Thyroid gland (tissue), 4 donors: ENCODE results near the gene GFRA3. TPM values are rescaled to one million over a fixed set of nuclear protein-coding genes. Genes with fewer than 3 reads are reported as not detected.

ENCODE experiments used
- DNase-seq, 2 donors: peaks; one replicate each; pipeline ENCODE4 v3.0.0-alpha.2; 2019
- H3K27ac ChIP-seq, 3 donors: fragments of 200-600 bp; sonication (generic); 1 replicate in 2 of 3; 2 replicates in 1 of 3; pipeline ENCODE4 v1.5.1; 2016 to 2019; ENCODE audit warnings: mild to moderate bottlenecking in 1 of 3, moderate library complexity in 1 of 3
- H3K27me3 ChIP-seq: fragments of 200-600 bp; sonication (generic); one replicate; pipeline ENCODE4 v1.5.1; 2019
- H3K36me3 ChIP-seq, 2 donors: fragments of 200-600 bp; sonication (generic); one replicate each; pipeline ENCODE4 v1.5.1; 2016 to 2019
- H3K4me1 ChIP-seq, 2 donors: fragments of 200-600 bp; sonication (generic); one replicate each; pipeline ENCODE4 v1.5.1; 2017 to 2019
- H3K4me3 ChIP-seq, 3 donors: fragments of 200-600 bp; sonication (generic); replicated peaks in 1 of 3; 1 replicate in 2 of 3; 2 replicates in 1 of 3; pipeline ENCODE4 v1.5.1; 2016; ENCODE audit warnings: mild to moderate bottlenecking in 1 of 3
- H3K9me3 ChIP-seq: fragments of 200-600 bp; sonication (generic); one replicate; pipeline ENCODE4 v1.5.1; 2017
- POLR2A ChIP-seq, 2 donors: fragments of 450-650 bp; IDR thresholded peaks; one replicate each; pipeline ENCODE4 v1.6.1; 2017; ENCODE audit warnings: antibody characterized with exemption in 2 of 2, mild to moderate bottlenecking in 2 of 2, moderate library complexity in 1 of 2
- WGBS, 2 donors: methylation state at CpG; one replicate each; pipeline ENCODE4 v1.1.5; 2017; 5-methylcytosine and 5-hydroxymethylcytosine counted together
- intact Hi-C: fragments of 100-400 bp; cut with DNase I; formaldehyde crosslinking; loops from one replicate; pipeline ENCODE4 v1.15.1; 2023
- total RNA-seq, 4 donors: library from RNA; depleted of rRNA; stranded (reverse); fragments of >200 nt; gene quantifications; one replicate each; pipeline ENCODE4 v1.2.3, GENCODE V29; 2016
- TF ChIP-seq, protein P1 (sequence below), 6 experiments: fragments of 200-600 bp in 3 of 6; fragments of 450-650 bp in 3 of 6; sonication (generic) in 3 of 6; IDR thresholded peaks; one replicate each; pipeline ENCODE4 v1.5.1; 2016 to 2019; ENCODE audit warnings: antibody characterized with exemption in 6 of 6, mild to moderate bottlenecking in 2 of 6, inconsistent platforms in 1 of 6, moderate library complexity in 1 of 6

GFRA3 gene
- total RNA-seq, 4 donors from 2014 or later, result not detected

DNA sequence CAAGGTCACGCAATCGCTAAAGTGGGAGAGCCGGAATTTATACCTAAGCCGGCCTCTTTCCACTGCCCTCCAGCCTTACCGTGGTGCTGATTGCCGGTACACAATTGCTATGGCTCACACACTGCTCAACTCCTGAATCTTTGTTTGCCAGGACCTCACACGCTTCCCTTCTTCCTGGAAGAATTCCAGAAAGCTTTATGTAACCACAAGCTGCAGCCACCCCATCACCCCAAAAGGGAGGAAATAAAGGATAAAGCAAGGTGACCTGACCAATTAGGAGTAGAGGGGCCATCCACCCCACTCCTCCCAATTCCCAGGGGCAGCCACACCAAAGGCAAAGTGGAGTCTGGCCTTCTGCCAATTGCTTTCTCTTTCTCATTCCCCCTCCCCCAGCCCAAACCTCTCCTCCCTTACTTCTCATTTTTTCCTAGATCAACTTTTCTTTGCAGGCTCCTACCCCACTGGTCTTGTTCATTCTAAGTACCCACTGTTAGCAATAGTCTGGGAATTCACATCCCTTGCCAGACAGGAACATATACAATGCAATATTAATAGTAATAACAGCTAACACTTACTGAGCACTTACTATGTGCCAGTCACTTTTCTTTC lies 43.3 kb downstream of the GFRA3 start:
- no peaks in the 10 kb centered on the region for H3K27me3 ChIP-seq
- H3K9me3 ChIP-seq, result no peaks in the 10 kb centered on the region
- 56 to 66% methylated on average over 7 of the region's 7 CpGs for WGBS, 2 donors
- H3K27ac ChIP-seq, result no peak overlapping the region
- intact Hi-C loops, result no loop called here
- no peak for DNase-seq
- H3K4me3 ChIP-seq, result no peak overlapping the region
- H3K36me3 ChIP-seq, result no peaks in the 10 kb centered on the region
- peaks cover 0 to 4% of the 10 kb centered on the region in 2 donors for H3K4me1 ChIP-seq
- TF ChIP-seq POLR2A (IDR thresholded peaks at IDR 0.05), result no peak
- TF ChIP-seq, protein P1, sequence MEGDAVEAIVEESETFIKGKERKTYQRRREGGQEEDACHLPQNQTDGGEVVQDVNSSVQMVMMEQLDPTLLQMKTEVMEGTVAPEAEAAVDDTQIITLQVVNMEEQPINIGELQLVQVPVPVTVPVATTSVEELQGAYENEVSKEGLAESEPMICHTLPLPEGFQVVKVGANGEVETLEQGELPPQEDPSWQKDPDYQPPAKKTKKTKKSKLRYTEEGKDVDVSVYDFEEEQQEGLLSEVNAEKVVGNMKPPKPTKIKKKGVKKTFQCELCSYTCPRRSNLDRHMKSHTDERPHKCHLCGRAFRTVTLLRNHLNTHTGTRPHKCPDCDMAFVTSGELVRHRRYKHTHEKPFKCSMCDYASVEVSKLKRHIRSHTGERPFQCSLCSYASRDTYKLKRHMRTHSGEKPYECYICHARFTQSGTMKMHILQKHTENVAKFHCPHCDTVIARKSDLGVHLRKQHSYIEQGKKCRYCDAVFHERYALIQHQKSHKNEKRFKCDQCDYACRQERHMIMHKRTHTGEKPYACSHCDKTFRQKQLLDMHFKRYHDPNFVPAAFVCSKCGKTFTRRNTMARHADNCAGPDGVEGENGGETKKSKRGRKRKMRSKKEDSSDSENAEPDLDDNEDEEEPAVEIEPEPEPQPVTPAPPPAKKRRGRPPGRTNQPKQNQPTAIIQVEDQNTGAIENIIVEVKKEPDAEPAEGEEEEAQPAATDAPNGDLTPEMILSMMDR (IDR thresholded peaks at IDR 0.05), result no peak

DNA sequence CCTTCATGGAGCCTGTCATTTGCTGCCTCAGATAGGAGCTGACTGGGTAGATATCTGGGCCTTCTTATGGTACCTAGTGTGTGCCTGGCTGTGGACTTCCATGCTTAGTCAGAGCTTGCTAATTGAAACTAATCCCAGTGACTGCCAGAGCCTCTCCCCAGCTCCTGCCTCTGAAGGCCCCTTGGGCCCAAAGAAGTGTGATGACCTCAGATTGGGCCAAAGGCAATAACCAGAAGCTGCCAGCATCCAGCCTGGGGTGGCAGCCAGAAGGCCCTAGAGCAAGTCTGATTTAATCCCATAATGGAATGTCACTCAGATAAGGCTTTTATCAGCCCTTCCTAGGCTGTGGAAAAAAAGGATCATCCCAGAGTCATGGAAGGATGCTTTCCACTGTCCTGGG lies 44.2 kb downstream of the GFRA3 start:
- no peak for DNase-seq
- Histone ChIP-seq H3K4me3 (no peak overlapping the region), H3K4me1 (peaks cover 0 to 4% of the 10 kb centered on the region in 2 donors), H3K27me3 (no peaks in the 10 kb centered on the region), H3K36me3 (no peaks in the 10 kb centered on the region), H3K9me3 (no peaks in the 10 kb centered on the region), H3K27ac (no peak overlapping the region)
- intact Hi-C loops, result no loop called here
- TF ChIP-seq, protein P1 (IDR thresholded peaks at IDR 0.05), result no peak
- TF ChIP-seq POLR2A (IDR thresholded peaks at IDR 0.05), result no peak

DNA sequence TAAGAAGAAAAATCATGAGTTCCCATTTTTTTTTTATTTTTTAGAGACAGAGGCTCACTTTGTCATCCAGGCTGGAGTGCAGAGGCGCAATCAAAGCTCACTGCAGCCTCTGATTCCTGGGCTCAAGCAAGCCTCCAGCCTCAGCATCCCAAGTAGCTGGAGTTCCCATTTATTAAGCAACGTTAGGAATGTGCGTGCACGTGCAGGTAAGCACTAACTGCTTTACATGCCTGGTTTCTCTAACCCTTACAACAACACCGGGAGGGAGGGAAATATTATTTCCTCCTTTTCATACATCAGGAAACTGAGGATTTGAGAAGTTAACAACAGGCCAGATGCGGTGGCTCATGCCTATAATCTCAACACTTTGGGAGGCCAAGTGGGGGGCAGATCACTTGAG lies 45.0 kb downstream of the GFRA3 start:
- Histone ChIP-seq H3K9me3 (no peaks in the 10 kb centered on the region), H3K4me1 (peaks cover 0 to 4% of the 10 kb centered on the region in 2 donors), H3K36me3 (no peaks in the 10 kb centered on the region), H3K27ac (no peak overlapping the region), H3K4me3 (no peak overlapping the region), H3K27me3 (no peaks in the 10 kb centered on the region)
- TF ChIP-seq, protein P1 (IDR thresholded peaks at IDR 0.05), result no peak
- no peak for TF ChIP-seq POLR2A (IDR thresholded peaks at IDR 0.05)
- DNase-seq, result no peak
- intact Hi-C loops, result no loop called here
- WGBS, 2 donors, result 60 to 71% methylated on average over 6 of the region's 6 CpGs

DNA sequence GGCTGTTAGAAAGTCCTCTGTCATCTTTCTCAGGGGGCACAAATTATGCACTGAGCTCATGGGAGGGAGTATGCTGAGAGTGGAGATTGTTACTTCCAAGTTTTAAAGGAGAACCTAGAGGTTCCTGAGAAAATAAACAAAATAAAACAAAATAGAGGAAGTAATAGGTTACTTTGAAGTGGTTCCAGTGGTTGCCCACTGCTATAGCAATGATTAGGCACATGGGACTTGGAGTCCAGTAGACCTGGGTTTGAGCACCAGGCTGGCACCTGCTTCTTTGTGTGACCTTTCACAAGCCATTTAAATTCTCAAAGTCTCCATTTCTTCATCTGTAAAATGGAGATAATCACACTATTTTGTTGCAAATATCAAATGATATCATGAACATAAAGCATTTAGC lies 47.5 kb downstream of the GFRA3 start:
- H3K4me1 ChIP-seq, result peaks cover 0 to 4% of the 10 kb centered on the region in 2 donors
- no peaks in the 10 kb centered on the region for H3K27me3 ChIP-seq
- intact Hi-C loops, result no loop called here
- H3K27ac ChIP-seq, result no peak overlapping the region
- H3K36me3 ChIP-seq, result no peaks in the 10 kb centered on the region
- no peak for TF ChIP-seq POLR2A (IDR thresholded peaks at IDR 0.05)
- TF ChIP-seq, protein P1 (IDR thresholded peaks at IDR 0.05), result no peak
- no peaks in the 10 kb centered on the region for H3K9me3 ChIP-seq
- DNase-seq, result no peak
- no peak overlapping the region for H3K4me3 ChIP-seq

DNA sequence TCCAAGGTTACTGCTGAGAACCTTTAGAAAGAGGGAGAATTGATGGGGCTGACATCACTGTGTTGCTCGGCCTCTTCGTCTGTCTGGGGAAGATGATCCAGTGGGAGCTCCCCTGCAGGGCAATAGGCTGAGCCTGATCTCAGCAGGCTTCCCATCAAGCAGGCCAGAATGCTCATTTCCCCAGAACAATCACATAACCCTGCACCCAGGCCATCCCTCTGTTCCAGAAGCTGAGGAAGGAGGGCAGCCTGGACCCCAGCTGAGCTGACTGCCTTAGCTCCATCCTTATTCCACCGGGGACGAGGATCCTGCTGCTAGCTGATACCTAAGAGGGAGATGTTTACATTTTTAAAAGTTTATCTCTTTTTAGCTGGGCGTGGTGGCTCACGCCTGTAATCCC lies 49.7 kb downstream of the GFRA3 start:
- Histone ChIP-seq H3K4me3 (no peak overlapping the region), H3K27ac (no peak overlapping the region), H3K9me3 (no peaks in the 10 kb centered on the region), H3K27me3 (no peaks in the 10 kb centered on the region), H3K36me3 (no peaks in the 10 kb centered on the region), H3K4me1 (no peaks in the 10 kb centered on the region)
- no peak for DNase-seq
- 85 to 86% methylated on average over 6 of the region's 6 CpGs for WGBS, 2 donors
- intact Hi-C loops, result no loop called here
- TF ChIP-seq, protein P1 (IDR thresholded peaks at IDR 0.05), result no peak
- TF ChIP-seq POLR2A (IDR thresholded peaks at IDR 0.05), result no peak
